CMK (cell line): ENCODE data around the gene TTC34.

ENCODE experiments used
- DNase-seq: peaks from one replicate; pipeline ENCODE4 v3.0.0-alpha.2; 2010; ENCODE audit warnings: low read depth

TTC34 gene

GRCh38 chr1:2801535-2802291 is at the start of gene TTC34:
TTC34 (minus strand) TSS chr1:2801693; CDS start chr1:2800827, 866 bp downstream.
- DNase-seq = peak; percentile 36

DNA sequence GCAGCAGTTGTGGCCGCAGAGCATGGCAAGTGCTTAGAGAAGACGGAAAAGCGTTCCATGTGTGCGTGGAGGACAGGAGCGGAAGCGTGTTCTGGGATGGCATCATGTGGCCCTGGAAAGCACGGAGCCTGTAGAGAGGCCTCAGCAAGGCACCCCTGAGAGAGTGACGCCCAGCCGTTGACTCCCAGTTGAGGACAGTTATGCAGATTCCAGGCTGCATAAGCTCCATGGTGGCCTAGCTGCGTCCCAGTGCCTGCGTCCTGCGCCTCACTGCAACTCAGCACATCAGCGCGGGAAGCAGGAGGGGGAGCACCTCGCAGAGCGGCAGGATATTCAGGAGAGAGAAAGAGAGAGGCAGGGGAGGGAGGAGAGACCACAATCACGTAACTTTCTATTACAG is 49.0 kb upstream of the TTC34 start:
- DNase-seq = no peak

- no peak for DNase-seq
These were observed 46.6 kb upstream of the TTC34 start for GRCh38 chr1:2848006-2848670.

DNA sequence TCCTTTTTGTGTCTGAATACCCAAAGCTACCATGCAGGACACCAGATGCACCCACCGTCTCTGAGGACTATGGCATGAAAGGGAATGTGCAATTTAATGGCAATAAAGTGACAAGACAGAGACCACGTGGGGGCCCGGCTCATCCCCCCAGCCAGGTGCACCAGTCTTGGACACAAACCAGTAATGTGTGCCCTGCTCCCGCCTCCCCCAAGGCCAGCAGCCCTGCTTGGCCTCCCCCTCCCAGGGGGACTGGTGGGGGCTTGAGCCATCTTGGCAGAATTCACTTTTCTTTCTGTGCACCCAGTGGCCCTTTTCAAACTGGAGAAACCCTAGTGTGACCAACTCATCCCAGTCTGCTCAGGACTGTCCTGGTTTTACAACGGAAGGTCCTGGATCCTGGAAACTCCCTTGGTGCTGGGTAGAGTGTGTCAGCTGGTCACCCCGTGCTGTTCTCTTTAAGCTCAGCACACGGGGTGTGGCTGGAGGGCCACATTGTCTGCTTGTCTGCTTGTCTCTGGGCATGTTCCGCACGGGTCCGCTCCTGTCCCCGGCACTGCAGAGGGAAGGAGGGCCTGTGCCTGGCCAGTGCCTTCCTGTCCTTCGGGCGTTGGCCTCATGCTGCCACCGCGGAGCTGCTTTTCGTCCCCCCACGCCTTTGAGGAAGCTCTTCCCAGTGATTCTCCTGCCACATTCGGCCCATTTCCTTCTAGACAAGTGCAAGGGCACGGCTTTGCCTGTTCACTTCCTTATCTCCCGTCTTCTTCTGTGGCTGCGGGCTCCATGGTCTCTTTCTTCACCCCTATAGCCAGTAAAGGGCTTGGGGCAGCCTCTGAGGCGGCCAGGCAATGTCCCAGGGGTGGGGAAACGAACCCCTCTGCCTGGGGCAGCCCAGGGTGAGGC is 45.8 kb upstream of the TTC34 start:
- peak; percentile 81 for DNase-seq

DNA sequence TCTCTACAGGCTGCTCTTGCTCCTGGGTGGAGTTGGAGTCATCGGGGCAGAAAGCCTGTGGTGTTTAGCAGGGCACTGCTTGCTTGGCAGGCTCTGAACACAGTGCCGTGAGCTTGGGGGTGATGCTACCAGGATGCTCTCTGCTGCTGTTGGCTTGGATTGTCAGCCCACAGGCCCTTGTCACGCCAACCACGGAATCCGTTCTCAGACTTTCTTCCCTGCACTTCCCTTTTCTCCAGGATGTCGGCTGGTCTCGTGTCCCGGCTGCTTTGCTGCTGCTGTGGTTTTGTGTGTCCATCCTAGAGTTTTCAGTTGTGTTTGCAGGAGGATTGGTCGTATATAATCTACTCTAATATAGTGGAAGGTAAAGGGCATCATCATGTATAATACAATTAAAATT is 44.4 kb upstream of the TTC34 start:
- DNase-seq = peak; percentile 36

- DNase-seq = peak; percentile 22
These were observed 38.7 kb upstream of the TTC34 start for GRCh38 chr1:2840036-2840809.

DNA sequence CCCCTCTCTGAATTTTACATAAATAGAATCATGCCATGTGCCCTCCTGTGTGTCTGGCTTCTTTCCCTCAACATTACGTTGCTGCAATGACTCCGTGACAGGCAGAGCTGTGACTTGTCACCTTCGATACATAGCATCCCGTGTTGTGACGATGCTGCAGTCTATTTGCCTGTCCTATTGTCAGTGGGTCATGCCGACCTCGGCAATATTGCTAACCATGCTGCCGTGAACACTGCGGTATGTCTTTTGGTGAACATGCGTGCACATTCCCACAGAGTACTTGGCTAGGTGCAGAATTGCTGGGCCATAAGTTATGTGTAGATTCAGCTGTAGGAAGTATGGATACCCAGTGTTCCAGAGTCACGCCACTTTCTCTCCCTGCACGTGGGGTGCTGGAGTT is 36.3 kb upstream of the TTC34 start:
- no peak for DNase-seq

DNA sequence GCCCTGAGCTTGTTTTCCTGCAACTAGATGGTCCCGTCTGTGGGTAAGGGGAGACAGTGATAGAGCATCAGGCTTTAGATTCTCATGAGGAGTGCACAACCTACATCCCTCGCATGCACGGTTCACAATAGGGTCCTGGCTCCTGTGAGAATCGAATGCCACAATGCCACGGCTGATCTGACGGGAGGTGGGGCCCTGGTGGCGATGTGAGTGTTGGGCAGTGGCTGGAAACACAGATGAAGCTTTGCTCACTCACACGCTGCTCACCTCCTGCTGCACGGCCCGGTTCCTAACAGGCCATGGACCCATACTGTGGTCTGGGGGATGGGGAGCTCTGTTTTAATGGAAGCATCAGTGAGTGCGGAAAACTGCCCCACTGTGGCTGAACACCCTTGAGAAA is 35.8 kb upstream of the TTC34 start:
- DNase-seq = no peak

- no peak for DNase-seq
These were observed 35.0 kb upstream of the TTC34 start for GRCh38 chr1:2836333-2836970.

DNA sequence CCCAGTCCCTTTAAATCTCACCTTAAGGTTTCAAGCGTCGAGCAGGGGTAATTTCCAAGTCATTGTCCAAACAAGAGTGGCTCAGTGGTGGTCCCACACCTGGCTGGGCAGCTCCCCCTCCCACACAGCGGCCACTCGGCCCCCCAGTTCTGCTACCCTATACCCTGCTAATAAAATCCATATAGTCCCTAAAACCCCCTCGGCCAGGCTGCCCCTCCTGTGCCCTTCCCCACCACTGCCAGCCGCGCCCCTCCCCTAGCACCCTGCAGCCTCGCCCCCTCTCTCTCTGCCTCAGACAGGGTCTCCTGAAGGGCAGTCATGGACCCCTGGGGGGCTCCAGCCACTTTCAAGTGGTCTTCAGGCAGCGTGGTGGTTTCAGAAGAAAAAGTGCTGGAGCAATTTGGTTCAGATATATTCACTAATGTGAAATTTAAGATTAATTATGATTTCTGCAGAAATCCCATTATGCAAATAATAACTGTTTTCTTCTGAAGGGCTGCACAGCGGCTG is 34.2 kb upstream of the TTC34 start:
- DNase-seq = no peak

- DNase-seq = no peak
These were observed 33.5 kb upstream of the TTC34 start for GRCh38 chr1:2834741-2835564.

DNA sequence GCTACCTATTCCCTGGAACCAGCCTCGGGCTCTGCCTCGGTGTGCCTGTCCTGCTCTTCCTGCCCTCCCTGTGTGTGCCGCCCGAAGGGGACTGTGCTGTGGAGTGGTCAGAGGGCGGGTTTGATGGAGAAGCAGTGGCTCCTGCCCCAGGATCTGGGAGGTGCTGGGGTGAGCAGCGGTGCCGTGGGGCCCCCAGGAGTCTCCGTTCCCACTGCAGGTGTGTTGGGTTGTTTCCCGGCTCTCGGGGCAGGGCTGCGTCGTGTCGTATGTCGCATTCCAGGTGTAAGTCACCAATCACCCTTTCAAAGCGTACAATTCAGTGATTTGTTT is 32.6 kb upstream of the TTC34 start:
- DNase-seq = no peak

DNA sequence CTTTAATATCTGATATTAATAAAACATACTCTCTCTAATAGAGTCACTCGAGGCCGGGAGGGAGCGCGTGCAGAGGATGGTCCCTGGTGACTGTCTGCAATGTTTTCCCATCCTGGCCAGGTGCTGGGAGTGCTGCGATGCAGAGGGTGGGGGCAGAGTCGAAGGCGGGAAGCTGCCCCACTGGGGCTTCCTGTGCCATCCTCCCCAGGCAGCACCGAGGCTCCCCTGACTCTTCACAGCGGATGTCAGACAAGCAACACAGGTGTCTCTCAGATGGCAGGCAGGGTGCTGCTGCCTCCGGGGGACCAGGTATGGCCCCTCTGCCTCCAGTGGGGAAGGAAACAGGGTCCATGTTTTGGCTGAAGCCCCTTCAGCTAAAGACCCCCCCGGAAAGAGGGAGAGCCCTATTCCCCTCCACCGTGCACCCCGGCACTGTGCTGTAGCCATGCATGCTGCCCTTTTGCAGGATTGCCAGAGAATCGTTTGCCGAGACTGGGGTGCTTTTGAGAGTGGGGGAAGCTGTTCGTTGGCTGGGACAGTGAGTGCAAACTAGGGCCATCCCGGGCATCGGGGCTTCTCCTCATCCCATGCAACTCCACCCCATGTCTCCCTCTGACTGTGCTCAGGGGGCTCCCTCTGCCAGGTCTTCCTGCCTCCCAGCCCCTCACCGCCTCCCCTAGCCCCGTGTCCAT is 32.1 kb upstream of the TTC34 start:
- no peak for DNase-seq

- DNase-seq = no peak
These were observed 31.3 kb upstream of the TTC34 start for GRCh38 chr1:2832506-2833453.

GRCh38 chr1:2831596-2832212 is 30.2 kb upstream of the TTC34 start:
- DNase-seq = no peak

- DNase-seq = no peak
These were observed 29.4 kb upstream of the TTC34 start for GRCh38 chr1:2830761-2831425.

DNA sequence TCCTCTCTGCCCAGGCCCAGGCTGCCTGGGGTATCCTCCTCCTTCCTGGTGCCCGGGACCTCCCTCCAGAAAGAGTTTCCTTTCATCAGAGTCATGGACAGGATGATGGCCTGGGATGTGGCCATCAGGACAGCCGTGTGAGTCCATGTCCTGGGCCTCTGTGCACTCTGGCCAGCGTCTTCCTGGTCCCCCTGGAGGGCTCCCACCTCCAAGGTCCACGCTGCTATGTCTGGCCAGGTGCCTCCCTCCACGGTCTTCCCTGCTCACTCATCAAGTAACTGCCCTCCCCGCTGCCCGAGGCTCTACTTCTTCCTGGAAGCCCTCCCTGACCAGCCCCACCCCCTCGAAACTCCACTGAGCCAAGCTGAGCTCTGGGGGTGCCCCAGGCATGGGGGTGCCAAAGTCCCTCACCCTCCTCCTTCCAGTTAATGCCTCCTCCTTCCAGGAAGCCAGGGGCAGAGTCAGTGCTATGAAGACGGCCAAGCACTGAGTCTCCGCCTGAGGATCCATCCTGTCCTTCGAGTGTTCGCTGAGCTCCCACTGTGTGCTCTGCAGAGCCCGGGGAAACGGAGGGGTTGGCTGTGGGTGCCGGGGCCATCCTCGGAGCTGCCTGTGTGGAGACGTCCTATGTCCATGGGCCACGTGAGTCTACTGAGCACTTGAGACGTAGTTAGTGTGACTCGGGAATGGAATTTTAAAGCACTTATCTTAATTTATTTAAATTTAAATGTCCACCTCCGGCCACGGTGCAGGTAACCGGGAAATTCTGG is 28.5 kb upstream of the TTC34 start:
- DNase-seq = no peak
